ENCODE measurements around the gene SLC6A13.

GRCh38 chr12:202081-202731, 60.4 kb downstream of the SLC6A13 start:
- TF ChIP-seq EP300 (IDR thresholded peaks at IDR 0.05) (no peak), CTCF (IDR thresholded peaks at IDR 0.05) (no peak), ESRRA (IDR thresholded peaks at IDR 0.05; ENCODE audit: borderline replicate concordance, low read length) (no peak), HOXA7 (CRISPR knock-in tag; IDR thresholded peaks at IDR 0.05) (no peak), GATA3 (IDR thresholded peaks at IDR 0.05; ENCODE audit: borderline replicate concordance) (no peak), PBX3 (IDR thresholded peaks at IDR 0.05) (no peak)
